AG04450 (cell line): Measurements from ENCODE around the gene ZFP36. TPM values are rescaled to one million over a fixed set of nuclear protein-coding genes. Genes with fewer than 3 reads are reported as not detected.

Experiments used
- CTCF ChIA-PET: fragments of 300-600, 350-600 bp; formaldehyde crosslinking; extraction: SDS; loops from one replicate; lab custom pipeline; 2022; ENCODE audit warnings: antibody characterized with exemption, inconsistent platforms; lab: Charles Lee
- POLR2A ChIA-PET: fragments of 350-600 bp; formaldehyde crosslinking; extraction: SDS; loops from one replicate; lab custom pipeline; 2021; ENCODE audit warnings: antibody characterized with exemption, inconsistent platforms; lab: Yijun Ruan, JAX
- DNase-seq: peaks from one replicate; pipeline ENCODE4 v3.0.0-alpha.2; 2011; ENCODE audit warnings: low read depth, low spot score
- H3K27ac ChIP-seq: one replicate; pipeline ENCODE4 v1.5.1; 2012; ENCODE audit warnings: low read depth, low read length, control low read depth
- H3K27me3 ChIP-seq: one replicate; pipeline ENCODE4 v1.6.0; 2012; ENCODE audit warnings: low read length; ENCODE audit not compliant: control insufficient read depth, insufficient read depth
- H3K4me3 ChIP-seq: 2 replicates; pipeline ENCODE4 v1.5.1; 2011; ENCODE audit warnings: mild to moderate bottlenecking, low read depth, low read length, control low read depth
- H3K9me3 ChIP-seq: 2 replicates; pipeline ENCODE4 v1.5.1; 2012; ENCODE audit warnings: low read length; ENCODE audit not compliant: control insufficient read depth, insufficient read depth
- CTCF ChIP-seq: IDR thresholded peaks from 2 replicates; pipeline ENCODE4 v1.5.1; 2011; ENCODE audit warnings: low read depth, low read length, control low read depth, inconsistent platforms
- polyA plus RNA-seq: library from polyadenylated mRNA; depleted of rRNA; stranded (reverse); fragments of >200 nt; gene quantifications from 2 replicates; pipeline ENCODE4 v1.2.3, GENCODE V29; 2011

The ZFP36 gene
- polyA plus RNA-seq, 1 experiment: 4.1 TPM

GRCh38 chr19:39401549-39402345, 4.9 kb upstream of the ZFP36 start:
- TF ChIP-seq CTCF: no peak
- POLR2A ChIA-PET: interaction anchor here (0.6 to 3.0 kb wide), 5 partner anchors 10 to 632 kb away, joined by 3 to 18 read pairs (median 3); partner anchors contain the start of genes MED29, PAF1, RPS16 and TIMM50
- CTCF ChIA-PET: interaction anchor here (2.3 kb wide), 1 partner anchor 10 kb away, joined by 14 read pairs; no protein-coding TSS in a partner anchor
- Histone ChIP-seq H3K27me3 (no peaks in the 10 kb centered on the region), H3K27ac (peak overlapping the region; percentile 100), H3K9me3 (no peaks in the 10 kb centered on the region), H3K4me3 (no peak overlapping the region)
- DNase-seq: no peak

- ChIA-PET POLR2A (interaction anchor here (0.6 to 3.0 kb wide), 7 partner anchors 9 to 367 kb away, joined by 3 to 18 read pairs (median 3); partner anchors contain the start of genes MED29, PAF1, PLEKHG2 and RPS16), CTCF (interaction anchor here (0.7 to 2.3 kb wide), 4 partner anchors 9 to 72 kb away, joined by 3 to 14 read pairs (median 6); no protein-coding TSS in a partner anchor)
- peak overlapping the region; percentile 53 for H3K4me3 ChIP-seq
- DNase-seq: peak; percentile 81
- peaks cover under 1% of the 10 kb centered on the region; the same call in 1 of the 2 replicates for H3K9me3 ChIP-seq
- peak overlapping the region; percentile 100 for H3K27ac ChIP-seq
- no peak for TF ChIP-seq CTCF
- no peaks in the 10 kb centered on the region for H3K27me3 ChIP-seq
These were observed 4.0 kb upstream of the ZFP36 start for GRCh38 chr19:39402346-39403300.

GRCh38 chr19:39403331-39404312, 3.0 kb upstream of the ZFP36 start:
- CTCF ChIA-PET: interaction anchor here (0.7 to 1.4 kb wide), 3 partner anchors 8 to 71 kb away, joined by 3 to 7 read pairs (median 4); no protein-coding TSS in a partner anchor
- Histone ChIP-seq H3K27ac (peak overlapping the region; percentile 100), H3K4me3 (peak overlapping the region; percentile 53), H3K27me3 (no peaks in the 10 kb centered on the region), H3K9me3 (peaks cover 8% of the 10 kb centered on the region; the same call in 1 of the 2 replicates)
- DNase-seq: peak; percentile 99
- no peak for TF ChIP-seq CTCF
- POLR2A ChIA-PET: interaction anchor here (0.5 to 1.5 kb wide), 7 partner anchors 8 to 1029 kb away, joined by 3 to 17 read pairs (median 4); partner anchors contain the start of genes MED29, PAF1, PLEKHG2 and RPS16

DNA sequence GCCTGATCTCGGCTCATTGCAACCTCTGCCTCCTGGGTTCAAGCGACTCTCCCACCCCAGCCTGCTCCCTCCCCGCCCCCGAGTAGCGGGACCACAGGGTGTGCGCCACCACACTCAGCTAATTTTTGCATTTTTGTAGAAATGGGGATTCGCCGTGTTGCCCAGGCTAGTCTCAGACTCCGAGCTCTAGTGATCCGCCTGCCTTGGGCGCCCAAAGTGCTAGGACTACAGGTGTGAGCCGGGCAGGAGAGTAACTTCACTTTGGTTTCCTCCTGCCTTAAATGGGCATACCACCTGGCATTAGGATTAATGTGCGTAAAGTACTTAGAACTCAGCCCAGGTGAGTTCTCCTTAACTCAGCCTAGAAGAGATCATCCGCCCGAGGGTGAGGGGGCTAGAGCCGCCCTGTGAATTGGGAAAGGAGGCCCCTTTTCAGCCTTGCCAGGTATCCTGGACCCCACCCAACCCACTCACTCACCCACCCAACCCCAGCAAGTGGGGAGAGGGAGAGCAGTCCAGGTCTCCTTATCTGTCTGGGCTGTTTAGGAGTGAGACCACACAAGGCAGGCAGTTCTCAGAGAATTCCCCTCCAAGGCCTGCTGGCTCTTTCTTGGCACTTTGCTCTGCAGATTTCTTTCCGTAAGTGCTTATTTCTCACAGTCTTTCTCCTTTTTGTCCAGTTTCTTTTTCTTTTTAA, 1.2 kb upstream of the ZFP36 start:
- ChIA-PET CTCF (interaction anchor here (0.6 kb wide), 1 partner anchor 437 kb away, joined by 3 read pairs; no protein-coding TSS in a partner anchor), POLR2A (interaction anchor here (0.7 to 3.7 kb wide), 2 partner anchors 13 to 30 kb away, joined by 4 to 20 read pairs; partner anchors contain the start of gene RPS16)
- DNase-seq: no peak
- Histone ChIP-seq H3K9me3 (peaks cover 8% of the 10 kb centered on the region; the same call in 1 of the 2 replicates), H3K27ac (no peak overlapping the region), H3K4me3 (no peak overlapping the region), H3K27me3 (no peaks in the 10 kb centered on the region)
- no peak for TF ChIP-seq CTCF
